Mononuclear cell (primary cell): ENCODE results near the gene ADAMTS2. TPM values are rescaled to one million over a fixed set of nuclear protein-coding genes. Genes with fewer than 3 reads are reported as not detected.

Experiments used
- H3K27me3 ChIP-seq: 2 replicates; pipeline ENCODE4 v1.6.0; 2011; ENCODE audit warnings: low read length, control low read depth; ENCODE audit not compliant: insufficient read depth
- H3K4me1 ChIP-seq: 2 replicates; pipeline ENCODE4 v1.5.1; 2011; ENCODE audit warnings: mild to moderate bottlenecking, low read length, control low read depth; ENCODE audit not compliant: insufficient read depth
- H3K4me3 ChIP-seq: 2 replicates; pipeline ENCODE4 v1.5.1; 2011; ENCODE audit warnings: mild to moderate bottlenecking, low read length, moderate library complexity
- H3K9me3 ChIP-seq: 2 replicates; pipeline ENCODE4 v1.5.1; 2011; ENCODE audit warnings: low read depth, mild to moderate bottlenecking, control low read depth, low read length
- total RNA-seq: library from RNA; depleted of rRNA; stranded (reverse); fragments of >200 nt; gene quantifications from one replicate; pipeline ENCODE4 v1.2.3, GENCODE V29; 2012

The ADAMTS2 gene
- total RNA-seq, 1 donor: 0.21 TPM

DNA sequence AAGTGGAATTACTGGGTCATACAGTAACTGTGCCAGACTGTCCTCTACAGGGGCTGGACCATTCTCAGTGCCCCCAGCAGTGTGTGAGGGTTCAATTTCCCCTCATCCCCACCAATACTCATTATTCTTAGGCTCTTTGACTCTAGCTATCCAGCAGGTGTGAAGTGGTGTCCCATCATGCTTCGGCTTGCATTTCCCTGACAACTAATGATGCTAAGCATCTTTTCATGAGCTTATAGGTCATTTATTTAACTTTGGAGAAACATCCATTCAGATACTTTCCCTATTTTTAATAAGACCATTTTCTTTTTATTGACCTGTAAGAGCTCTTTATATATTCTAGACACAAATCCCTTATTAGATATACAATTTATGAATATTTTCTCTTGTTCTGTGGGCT, 63.6 kb downstream of the ADAMTS2 start:
- no peak overlapping the region for H3K4me3 ChIP-seq
- no peaks in the 10 kb centered on the region for H3K9me3 ChIP-seq
- no peaks in the 10 kb centered on the region for H3K27me3 ChIP-seq
- H3K4me1 ChIP-seq: no peaks in the 10 kb centered on the region

DNA sequence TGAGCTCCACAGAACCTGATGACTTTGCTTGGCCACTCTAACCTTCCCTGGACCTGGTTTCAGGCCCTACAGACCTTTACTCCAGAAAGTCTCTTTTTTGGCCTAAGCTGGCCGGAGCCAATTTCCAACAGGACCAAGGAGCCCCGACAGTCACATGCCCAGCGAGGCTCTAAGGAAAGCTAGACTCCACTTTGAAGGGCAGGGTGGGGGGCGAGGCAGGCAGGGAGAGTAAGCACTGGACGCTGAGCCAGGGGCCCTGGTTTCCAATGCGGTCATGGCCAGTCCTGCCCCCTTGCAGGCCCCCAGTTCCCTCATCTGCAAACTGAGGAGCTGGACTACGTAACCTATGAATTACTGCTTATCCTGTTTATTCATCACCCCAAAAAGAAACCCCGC, 65.2 kb downstream of the ADAMTS2 start:
- H3K4me1 ChIP-seq: no peaks in the 10 kb centered on the region
- H3K27me3 ChIP-seq: no peaks in the 10 kb centered on the region
- H3K9me3 ChIP-seq: no peaks in the 10 kb centered on the region
- no peak overlapping the region for H3K4me3 ChIP-seq

DNA sequence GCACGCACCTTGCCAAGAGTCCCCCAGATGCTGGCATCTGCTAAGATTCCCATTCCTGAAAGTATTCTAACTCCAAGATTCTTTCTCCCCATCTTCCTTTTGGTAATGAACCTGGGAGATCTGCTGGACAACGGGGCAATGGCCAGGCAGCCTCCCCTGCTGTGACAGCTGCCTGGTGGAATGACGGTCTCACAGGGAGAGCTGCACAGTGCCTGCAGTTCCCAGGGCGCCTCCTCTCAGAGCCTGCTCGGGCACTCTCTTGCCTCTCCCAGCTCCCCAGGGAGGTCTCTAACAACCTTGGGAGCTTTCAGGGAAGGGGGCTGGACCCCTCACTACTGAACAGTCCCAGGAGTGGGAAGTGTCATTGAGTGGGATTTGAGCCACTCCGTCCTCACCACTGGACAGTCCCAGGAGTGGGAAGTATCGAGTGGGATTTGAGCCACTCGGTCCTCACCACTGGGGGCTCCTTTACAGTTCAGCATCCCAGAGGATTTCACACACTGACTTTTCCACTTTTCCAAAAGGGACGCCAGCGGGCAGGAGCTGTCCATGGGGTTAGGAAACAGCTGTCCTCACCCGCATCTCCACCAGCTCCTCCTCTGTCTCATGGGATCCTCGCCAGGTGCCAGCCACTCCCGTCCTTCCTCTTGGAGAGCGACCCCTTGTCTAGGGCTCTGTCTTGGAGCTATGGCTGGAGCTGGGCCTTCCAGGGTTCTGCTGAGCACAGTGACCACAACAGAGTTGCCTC, 65.7 kb downstream of the ADAMTS2 start:
- H3K4me1 ChIP-seq: no peaks in the 10 kb centered on the region
- no peak overlapping the region for H3K4me3 ChIP-seq
- H3K9me3 ChIP-seq: no peaks in the 10 kb centered on the region
- no peaks in the 10 kb centered on the region for H3K27me3 ChIP-seq

DNA sequence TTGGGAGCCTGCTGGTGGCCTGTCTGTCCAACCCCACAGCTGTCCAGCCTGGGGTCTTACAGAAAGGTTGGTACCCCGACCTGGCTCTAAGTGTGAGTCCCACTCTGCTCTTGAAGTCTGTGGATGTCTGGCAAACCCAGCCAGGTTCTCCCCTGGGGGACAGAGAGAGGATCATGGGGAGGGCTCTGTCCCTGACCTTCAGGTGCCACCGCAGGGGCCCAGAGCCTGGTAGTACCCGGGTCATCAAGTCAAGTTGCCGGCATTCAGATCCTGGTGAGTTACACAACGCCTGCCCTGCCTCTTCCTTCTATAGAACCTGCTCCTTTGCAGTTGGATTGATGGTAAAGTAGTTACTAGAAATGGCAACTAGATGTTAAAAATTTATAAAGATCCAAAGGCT, 66.7 kb downstream of the ADAMTS2 start:
- Histone ChIP-seq H3K9me3 (no peaks in the 10 kb centered on the region), H3K27me3 (no peaks in the 10 kb centered on the region), H3K4me1 (no peaks in the 10 kb centered on the region), H3K4me3 (no peak overlapping the region)

DNA sequence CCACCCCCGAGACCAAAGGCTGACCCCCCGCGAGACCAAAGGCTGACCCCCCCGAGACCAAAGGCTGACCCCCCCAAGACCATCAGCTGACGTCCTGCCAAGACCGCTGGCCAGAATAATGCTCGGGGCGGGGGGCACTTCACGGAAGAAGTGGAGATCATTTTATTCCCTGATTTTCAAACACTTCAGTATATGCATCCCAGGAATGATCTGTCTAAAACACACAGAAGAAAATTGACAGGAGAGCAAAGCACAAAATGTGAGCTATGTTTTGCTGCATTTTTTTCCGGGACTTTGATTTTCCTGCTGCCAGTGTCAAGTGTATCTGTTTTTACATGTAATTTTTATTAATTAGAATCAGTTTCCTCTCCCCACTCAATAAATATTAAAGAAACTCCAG, 67.1 kb downstream of the ADAMTS2 start:
- no peak overlapping the region for H3K4me3 ChIP-seq
- no peaks in the 10 kb centered on the region for H3K4me1 ChIP-seq
- no peaks in the 10 kb centered on the region for H3K27me3 ChIP-seq

DNA sequence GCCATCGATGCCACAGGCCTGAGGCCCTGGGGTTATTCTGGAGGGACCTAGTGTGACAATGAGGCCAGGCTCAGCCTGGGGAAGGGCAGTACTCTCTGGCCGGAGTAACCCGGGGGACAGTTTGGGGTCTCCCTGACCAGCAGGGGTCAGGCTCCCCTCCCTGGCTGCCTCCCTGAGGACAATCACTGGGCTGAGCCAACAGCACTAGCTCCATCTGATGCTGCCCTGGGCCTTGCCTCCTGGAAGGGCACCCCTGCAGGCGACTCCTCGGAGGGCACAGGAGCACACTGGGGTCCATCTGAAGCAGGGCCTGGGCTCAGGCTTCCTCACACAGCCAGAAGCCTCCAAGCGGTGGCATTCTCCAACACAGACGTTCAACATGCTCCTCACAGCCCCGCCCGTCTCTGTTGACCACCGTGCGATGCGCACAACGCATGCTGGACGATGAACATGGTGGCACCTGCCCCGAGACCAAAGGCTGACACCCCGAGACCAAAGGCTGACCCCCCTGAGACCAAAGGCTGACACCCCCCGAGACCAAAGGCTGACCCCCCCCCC, 68.3 kb downstream of the ADAMTS2 start:
- Histone ChIP-seq H3K27me3 (no peaks in the 10 kb centered on the region), H3K4me1 (no peaks in the 10 kb centered on the region), H3K4me3 (no peak overlapping the region), H3K9me3 (no peaks in the 10 kb centered on the region)

More for the DNA sequence above, 67.1 kb downstream of the ADAMTS2 start:
- no peaks in the 10 kb centered on the region for H3K9me3 ChIP-seq

DNA sequence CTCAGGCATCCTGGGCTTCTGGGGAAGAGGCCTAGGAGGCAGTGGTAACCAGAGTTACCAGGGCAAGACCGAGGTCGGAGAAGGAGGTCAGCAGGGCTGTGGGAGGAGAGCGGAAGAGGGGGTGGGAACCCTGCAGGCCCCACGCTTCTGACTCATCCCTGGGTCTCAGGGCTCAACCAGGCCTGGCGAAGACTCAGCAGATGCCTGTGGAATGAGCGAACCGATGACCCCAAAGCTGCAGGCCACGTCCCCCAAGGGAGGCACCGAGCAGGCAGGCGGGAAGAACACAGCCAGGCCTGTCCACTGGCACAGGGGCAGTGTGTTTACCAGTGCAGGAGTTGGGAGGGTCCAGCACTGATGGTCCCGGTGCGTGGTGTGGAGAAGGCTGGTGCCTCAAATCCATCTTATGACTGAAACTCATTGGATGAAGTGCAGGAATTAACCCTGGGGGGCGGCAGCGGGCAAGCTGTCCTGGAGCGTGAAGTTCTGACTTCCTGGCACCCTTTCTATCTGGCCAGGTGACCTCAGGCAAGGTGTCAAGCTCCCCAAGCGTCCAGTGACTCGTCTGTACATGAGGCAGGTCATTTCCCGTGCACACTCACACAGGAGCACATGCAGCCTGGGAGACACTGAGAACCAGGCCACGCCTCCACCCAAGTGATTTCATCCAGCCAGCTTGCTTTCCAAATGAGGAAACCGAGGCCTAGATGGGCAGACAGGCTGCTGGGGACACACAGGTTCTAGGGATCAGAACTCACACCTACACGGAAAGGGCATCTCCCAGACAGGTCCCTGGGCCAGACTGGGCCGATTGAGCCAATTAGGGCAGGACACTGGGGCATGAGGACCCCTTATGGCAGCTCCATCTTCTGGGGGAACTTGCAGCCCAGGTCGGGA, 69.1 kb downstream of the ADAMTS2 start:
- Histone ChIP-seq H3K27me3 (no peaks in the 10 kb centered on the region), H3K4me1 (no peaks in the 10 kb centered on the region), H3K4me3 (no peak overlapping the region), H3K9me3 (no peaks in the 10 kb centered on the region)

DNA sequence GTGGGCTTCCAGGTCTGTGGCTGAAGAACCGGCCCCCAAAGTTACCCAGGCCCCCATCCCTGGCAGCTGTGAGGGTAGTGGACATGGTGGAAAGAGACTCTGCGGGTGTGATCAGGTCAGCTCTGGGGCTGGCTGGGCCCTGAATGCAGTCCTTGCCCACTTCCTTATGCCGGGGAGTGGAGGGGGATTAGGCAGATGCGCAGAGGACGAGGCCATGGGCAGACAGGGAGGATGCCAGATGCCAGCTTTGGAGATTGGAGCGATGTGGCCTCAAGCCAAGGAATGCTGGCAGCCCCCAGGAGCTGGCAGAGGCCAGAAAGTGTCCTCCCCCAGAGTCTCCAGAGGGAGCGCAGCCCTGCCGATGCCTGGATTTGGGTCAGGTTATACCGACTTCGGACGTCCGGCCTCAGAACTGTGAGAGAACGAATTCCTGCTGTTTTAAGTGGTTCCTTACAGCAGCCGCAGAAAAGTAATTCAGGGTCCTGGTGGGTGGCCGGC, 69.8 kb downstream of the ADAMTS2 start:
- H3K27me3 ChIP-seq: no peaks in the 10 kb centered on the region
- no peaks in the 10 kb centered on the region for H3K9me3 ChIP-seq
- no peaks in the 10 kb centered on the region for H3K4me1 ChIP-seq
- no peak overlapping the region for H3K4me3 ChIP-seq

DNA sequence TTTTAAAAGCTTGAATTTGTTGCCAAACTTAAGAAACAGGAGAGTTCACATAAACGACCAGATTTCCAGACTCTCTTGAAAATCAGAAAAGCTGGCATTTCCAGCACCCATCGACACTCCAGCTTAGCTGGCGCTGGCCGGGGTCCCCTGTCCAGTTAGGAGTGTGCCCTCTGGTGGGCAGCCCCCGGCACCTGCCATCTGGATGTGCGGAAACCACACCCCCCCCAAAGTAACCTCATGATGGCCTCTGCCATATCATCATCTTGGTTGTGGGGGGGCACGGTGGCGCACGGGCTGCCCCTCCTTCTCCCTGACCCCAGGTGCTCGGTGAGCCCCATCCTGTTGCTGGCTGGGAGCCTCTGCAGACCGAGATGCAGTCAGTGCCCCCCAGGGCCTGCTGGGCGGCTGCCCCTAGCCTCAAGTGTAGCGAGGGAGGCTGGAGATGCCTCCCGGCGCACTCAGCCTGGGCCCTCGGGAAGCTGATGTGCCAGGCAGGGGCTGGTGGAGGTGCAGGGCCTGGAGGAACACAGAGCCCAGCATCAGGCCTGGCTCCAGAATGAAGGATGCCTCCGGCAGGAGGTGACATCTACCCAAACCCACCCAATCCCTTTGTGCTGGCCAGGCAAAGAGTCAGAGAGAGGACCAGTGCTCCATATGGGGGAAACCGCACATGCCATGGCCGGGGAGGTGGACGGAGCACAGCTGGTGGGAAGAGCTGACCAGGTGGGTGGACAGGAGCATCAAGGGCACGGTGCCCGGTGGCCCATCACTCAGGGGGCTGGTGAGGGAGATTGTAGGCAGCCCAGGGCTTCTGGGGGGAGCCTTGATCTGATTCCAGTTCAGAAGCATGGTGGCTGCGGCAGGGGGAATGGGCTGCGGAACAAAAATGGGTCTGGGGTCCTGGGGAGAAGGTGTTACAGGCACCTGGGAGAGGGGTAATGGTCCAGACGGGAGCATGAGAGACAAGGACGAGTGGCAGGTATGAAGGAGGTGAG, 70.6 kb downstream of the ADAMTS2 start:
- no peaks in the 10 kb centered on the region for H3K27me3 ChIP-seq
- no peak overlapping the region for H3K4me3 ChIP-seq
- H3K9me3 ChIP-seq: no peaks in the 10 kb centered on the region
- H3K4me1 ChIP-seq: no peaks in the 10 kb centered on the region

DNA sequence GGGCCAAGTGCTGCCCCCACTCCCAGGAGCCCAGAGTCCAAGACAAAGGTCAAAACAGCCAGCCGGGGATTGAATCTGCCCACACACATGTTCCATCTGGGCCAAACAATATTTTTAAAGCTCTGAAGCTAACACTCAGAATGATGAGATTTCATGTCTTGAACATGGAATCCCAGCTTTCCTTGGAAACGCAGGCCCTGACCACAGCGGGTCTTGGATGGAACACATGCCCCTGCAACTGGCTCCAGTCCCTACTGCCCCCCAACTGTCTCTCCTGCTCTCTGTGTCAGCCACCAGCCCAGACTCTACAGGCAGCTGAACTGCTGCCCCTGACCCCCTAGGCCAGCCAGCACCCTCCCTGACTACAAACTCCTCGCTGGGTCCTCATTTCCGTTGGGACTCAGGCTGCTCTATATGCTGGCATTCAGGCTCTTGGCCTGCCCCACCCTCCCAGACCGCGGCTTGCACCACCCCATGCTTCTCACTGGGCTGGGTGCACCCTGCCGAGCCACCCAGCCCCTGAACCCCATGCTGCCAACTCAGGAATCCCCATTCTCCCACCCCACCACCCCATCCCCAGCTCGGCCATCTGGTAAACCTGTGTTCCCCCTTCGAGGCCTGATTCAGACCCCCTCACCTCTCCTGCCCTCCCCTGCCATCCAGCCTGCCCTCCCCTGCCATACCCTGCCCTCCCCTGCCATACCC, 71.7 kb downstream of the ADAMTS2 start:
- no peaks in the 10 kb centered on the region for H3K9me3 ChIP-seq
- no peaks in the 10 kb centered on the region for H3K27me3 ChIP-seq
- H3K4me3 ChIP-seq: no peak overlapping the region
- H3K4me1 ChIP-seq: no peaks in the 10 kb centered on the region

DNA sequence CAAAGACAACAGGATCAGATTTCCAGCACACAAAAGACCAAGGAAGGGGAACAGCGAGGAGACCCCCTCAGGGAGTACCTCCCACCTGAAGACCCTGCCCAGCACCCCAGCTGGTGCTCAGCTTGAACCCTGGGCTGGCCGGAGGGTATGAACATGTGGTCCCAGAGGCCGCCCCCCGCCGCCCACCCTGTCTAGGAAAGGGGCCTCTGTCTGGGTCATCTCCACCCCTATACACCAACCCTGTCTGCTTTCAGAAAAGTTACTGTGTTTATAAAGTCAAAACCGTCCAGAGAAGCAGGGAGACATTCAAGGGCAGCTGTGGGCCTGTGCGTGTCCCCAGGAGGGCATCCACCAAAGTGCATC, 72.2 kb downstream of the ADAMTS2 start:
- H3K9me3 ChIP-seq: no peaks in the 10 kb centered on the region
- no peak overlapping the region for H3K4me3 ChIP-seq
- no peaks in the 10 kb centered on the region for H3K27me3 ChIP-seq
- H3K4me1 ChIP-seq: no peaks in the 10 kb centered on the region

DNA sequence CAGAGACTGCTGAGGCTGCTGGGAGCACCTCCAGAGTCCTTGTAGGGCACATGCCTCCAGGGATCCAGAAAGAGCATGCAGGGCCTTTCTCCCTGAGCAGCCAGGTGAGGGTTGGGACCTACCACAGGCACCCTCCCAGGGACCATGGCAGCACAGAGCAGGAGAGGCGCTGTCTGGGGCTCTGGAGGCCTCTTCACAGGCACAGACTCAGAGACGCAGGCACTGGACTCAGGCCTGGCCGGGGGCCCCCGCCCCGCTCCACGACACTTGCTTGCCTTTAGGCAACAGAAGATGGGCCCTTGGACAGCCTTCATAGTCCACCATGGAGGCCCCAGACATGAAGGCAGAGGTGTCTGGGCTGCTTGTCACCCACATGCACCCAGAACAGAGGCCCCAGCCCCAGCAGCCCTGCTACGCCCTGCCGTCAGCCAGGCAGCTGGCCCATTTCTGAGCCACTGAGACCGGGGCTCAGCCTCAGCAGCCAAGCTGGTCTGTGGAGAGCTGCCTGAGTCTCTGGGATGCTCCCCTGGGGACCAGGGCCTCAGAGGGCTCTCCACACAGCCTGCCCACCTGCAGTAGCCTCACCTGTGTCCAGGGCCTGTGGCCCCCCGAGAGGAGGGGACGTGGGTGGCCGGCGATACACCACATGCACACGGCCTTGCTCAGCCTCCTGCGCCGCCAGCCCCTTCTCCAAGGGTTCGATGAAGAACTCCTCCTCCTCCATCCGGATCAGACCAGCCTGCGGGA, 72.8 kb downstream of the ADAMTS2 start:
- Histone ChIP-seq H3K4me1 (no peaks in the 10 kb centered on the region), H3K9me3 (no peaks in the 10 kb centered on the region), H3K27me3 (no peaks in the 10 kb centered on the region), H3K4me3 (no peak overlapping the region)

DNA sequence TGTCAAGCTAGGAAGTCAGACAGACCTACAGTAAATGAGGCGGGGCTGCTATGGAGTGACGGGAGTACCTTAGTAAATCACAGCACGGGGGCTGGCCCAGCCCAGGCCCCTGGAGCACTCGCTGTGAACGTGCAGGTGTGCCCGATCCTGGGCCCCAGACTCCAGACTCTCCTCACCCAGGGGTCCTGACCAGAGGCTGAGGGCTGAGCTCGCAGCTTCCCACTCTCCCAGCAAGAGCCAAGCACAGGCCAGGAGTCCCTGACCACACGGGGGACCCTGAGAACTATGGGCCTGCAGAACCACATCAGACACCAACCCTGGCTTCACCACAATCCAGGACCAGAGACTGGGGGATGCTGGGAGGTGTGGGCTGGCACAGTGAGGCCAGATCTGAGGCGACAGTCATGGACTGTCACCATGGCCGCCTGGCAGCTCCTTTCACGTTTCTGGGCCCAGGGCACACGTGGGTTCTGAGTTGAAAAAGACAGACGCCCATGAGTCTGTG, 73.4 kb downstream of the ADAMTS2 start:
- Histone ChIP-seq H3K4me1 (no peaks in the 10 kb centered on the region), H3K27me3 (no peaks in the 10 kb centered on the region), H3K4me3 (no peak overlapping the region), H3K9me3 (no peaks in the 10 kb centered on the region)
